HepG2 (cell line): ENCODE measurements around the gene ZNF175. TPM values are rescaled to one million over a fixed set of nuclear protein-coding genes. Genes with fewer than 3 reads are reported as not detected.

ENCODE experiments used
- FLYWCH1 ChIP-seq: sonication (generic); formaldehyde crosslinking; IDR thresholded peaks from 2 replicates; pipeline ENCODE4 v1.8.1; 2023; ENCODE audit warnings: mild to moderate bottlenecking, missing genetic modification reagents
- RBM22 ChIP-seq: fragments of 200-400 bp; formaldehyde crosslinking; optimal IDR thresholded peaks from 2 replicates; pipeline ENCODE3; 2017; ENCODE audit warnings: mild to moderate bottlenecking, low read length, moderate library complexity
- SRSF4 ChIP-seq: fragments of 200-400 bp; formaldehyde crosslinking; IDR thresholded peaks from one replicate; pipeline ENCODE4 v1.6.1; 2018; ENCODE audit warnings: mild to moderate bottlenecking, low read depth, low read length, moderate library complexity; ENCODE audit not compliant: poor library complexity, severe bottlenecking
- STAG1 ChIP-seq: sonication (generic); formaldehyde crosslinking; IDR thresholded peaks from 2 replicates; pipeline ENCODE4 v1.4.0; 2020; ENCODE audit warnings: missing genetic modification reagents
- ZKSCAN8 ChIP-seq: IDR thresholded peaks from 2 replicates; pipeline ENCODE4 v1.6.1; 2016; ENCODE audit warnings: borderline replicate concordance, missing genetic modification reagents, missing compliant biosample characterization
- ZNF282 ChIP-seq: fragments of 450-650 bp; IDR thresholded peaks from 2 replicates; pipeline ENCODE4 v1.6.1; 2018; ENCODE audit not compliant: partially characterized antibody
- ZNF337 ChIP-seq: sonication (generic); formaldehyde crosslinking; IDR thresholded peaks from 2 replicates; pipeline ENCODE4 v1.5.1; 2020; ENCODE audit warnings: missing genetic modification reagents, low read depth, mild to moderate bottlenecking, borderline replicate concordance
- polyA plus RNA-seq, 8 experiments: library from polyadenylated mRNA; depleted of rRNA in 3 of 8; stranded (reverse) in 7 of 8; unstranded in 1 of 8; fragments of >200 nt; fragmentation: Illumina TruSeq in 4 of 8; extraction: Trizol in 4 of 8; gene quantifications; 2 replicates each; pipeline versions ENCODE4 v1.2.1 to v1.2.3, GENCODE V29; 2011 to 2016; ENCODE audit warnings: low read depth in 4 of 8, missing spikeins in 1 of 8, mixed read lengths in 1 of 8; ENCODE audit not compliant: insufficient read depth in 1 of 8
- total RNA-seq, 5 experiments: library from RNA; depleted of rRNA; stranded (reverse); fragments of >200 nt; fragmentation: Illumina TruSeq; extraction: Trizol; gene quantifications; 2 replicates each; pipeline ENCODE4 v1.2.3, GENCODE V29; 2016; ENCODE audit warnings: low read depth in 1 of 5
- TF ChIP-seq, protein P1 (sequence below): sonication (generic); formaldehyde crosslinking; IDR thresholded peaks from 2 replicates; pipeline ENCODE4 v1.5.0; 2020; ENCODE audit warnings: mild to moderate bottlenecking, missing genetic modification reagents, borderline replicate concordance
- TF ChIP-seq, protein P2 (sequence below): sonication (generic); formaldehyde crosslinking; IDR thresholded peaks from 2 replicates; pipeline ENCODE4 v1.4.0; 2020; ENCODE audit warnings: missing genetic modification reagents
- TF ChIP-seq, protein P3 (sequence below): fragments of 450-650 bp; IDR thresholded peaks from 2 replicates; pipeline ENCODE4 v1.6.1; 2017; ENCODE audit warnings: mild to moderate bottlenecking
- TF ChIP-seq, protein P4 (sequence below): sonication (generic); formaldehyde crosslinking; IDR thresholded peaks from 2 replicates; pipeline ENCODE4 v1.5.0; 2020; ENCODE audit warnings: missing genetic modification reagents

Gene ZNF175
- total and polyA plus RNA-seq, 2 of the 13 experiments (the other 11 are each of a cell fraction or from before 2014, with no cell fraction given) = 1.2 to 1.5 TPM

DNA sequence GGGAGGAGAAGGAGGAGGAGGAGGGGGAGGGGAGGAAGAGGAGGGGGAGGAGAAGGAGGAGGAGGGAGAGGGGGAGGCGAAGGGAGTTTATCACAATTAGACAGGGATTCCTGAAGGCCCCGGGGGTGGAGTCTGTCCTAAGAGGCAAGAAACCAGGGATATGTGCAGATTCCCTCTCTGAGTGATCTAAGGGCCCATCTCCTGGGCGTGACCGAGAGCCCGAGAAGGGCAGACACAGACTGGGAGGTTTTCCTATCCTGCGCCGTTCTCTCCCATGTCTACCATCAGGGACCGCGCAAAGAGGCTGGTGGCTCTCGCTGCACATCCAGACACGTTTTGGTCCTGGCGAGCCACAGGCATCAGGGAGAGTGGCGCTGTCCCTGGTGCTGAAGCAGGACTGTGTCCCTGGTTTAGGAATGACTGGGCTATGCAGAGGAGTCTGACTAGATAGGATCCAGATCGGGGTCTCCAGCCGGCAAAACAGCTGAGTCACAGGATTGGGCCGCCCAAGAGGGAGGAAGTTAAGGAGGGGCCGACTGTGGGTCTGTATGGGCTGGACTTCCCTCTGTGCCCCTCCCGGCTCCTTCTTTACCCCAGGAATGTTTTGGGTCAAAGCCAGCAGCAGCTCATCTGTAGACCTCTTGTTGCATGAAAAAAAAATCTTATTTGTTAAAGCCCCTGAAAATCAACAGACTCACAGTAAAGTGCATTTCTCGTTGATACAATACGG, 17.9 kb upstream of the ZNF175 start (continued):
- TF ChIP-seq, protein P1, sequence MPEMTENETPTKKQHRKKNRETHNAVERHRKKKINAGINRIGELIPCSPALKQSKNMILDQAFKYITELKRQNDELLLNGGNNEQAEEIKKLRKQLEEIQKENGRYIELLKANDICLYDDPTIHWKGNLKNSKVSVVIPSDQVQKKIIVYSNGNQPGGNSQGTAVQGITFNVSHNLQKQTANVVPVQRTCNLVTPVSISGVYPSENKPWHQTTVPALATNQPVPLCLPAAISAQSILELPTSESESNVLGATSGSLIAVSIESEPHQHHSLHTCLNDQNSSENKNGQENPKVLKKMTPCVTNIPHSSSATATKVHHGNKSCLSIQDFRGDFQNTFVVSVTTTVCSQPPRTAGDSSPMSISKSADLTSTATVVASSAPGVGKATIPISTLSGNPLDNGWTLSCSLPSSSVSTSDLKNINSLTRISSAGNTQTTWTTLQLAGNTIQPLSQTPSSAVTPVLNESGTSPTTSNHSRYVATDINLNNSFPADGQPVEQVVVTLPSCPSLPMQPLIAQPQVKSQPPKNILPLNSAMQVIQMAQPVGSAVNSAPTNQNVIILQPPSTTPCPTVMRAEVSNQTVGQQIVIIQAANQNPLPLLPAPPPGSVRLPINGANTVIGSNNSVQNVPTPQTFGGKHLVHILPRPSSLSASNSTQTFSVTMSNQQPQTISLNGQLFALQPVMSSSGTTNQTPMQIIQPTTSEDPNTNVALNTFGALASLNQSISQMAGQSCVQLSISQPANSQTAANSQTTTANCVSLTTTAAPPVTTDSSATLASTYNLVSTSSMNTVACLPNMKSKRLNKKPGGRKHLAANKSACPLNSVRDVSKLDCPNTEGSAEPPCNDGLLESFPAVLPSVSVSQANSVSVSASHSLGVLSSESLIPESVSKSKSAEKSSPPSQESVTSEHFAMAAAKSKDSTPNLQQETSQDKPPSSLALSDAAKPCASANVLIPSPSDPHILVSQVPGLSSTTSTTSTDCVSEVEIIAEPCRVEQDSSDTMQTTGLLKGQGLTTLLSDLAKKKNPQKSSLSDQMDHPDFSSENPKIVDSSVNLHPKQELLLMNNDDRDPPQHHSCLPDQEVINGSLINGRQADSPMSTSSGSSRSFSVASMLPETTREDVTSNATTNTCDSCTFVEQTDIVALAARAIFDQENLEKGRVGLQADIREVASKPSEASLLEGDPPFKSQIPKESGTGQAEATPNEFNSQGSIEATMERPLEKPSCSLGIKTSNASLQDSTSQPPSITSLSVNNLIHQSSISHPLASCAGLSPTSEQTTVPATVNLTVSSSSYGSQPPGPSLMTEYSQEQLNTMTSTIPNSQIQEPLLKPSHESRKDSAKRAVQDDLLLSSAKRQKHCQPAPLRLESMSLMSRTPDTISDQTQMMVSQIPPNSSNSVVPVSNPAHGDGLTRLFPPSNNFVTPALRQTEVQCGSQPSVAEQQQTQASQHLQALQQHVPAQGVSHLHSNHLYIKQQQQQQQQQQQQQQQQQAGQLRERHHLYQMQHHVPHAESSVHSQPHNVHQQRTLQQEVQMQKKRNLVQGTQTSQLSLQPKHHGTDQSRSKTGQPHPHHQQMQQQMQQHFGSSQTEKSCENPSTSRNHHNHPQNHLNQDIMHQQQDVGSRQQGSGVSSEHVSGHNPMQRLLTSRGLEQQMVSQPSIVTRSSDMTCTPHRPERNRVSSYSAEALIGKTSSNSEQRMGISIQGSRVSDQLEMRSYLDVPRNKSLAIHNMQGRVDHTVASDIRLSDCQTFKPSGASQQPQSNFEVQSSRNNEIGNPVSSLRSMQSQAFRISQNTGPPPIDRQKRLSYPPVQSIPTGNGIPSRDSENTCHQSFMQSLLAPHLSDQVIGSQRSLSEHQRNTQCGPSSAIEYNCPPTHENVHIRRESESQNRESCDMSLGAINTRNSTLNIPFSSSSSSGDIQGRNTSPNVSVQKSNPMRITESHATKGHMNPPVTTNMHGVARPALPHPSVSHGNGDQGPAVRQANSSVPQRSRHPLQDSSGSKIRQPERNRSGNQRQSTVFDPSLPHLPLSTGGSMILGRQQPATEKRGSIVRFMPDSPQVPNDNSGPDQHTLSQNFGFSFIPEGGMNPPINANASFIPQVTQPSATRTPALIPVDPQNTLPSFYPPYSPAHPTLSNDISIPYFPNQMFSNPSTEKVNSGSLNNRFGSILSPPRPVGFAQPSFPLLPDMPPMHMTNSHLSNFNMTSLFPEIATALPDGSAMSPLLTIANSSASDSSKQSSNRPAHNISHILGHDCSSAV (CRISPR knock-in tag) = no peak
- TF ChIP-seq FLYWCH1 (CRISPR knock-in tag) (no peak), STAG1 (CRISPR knock-in tag) (peak; percentile 13; the same call in 1 of the 2 replicates), SRSF4 (no peak), ZNF337 (CRISPR knock-in tag) (no peak), RBM22 (no peak), ZNF282 (no peak), ZKSCAN8 (CRISPR knock-in tag) (no peak)
- TF ChIP-seq, protein P2, sequence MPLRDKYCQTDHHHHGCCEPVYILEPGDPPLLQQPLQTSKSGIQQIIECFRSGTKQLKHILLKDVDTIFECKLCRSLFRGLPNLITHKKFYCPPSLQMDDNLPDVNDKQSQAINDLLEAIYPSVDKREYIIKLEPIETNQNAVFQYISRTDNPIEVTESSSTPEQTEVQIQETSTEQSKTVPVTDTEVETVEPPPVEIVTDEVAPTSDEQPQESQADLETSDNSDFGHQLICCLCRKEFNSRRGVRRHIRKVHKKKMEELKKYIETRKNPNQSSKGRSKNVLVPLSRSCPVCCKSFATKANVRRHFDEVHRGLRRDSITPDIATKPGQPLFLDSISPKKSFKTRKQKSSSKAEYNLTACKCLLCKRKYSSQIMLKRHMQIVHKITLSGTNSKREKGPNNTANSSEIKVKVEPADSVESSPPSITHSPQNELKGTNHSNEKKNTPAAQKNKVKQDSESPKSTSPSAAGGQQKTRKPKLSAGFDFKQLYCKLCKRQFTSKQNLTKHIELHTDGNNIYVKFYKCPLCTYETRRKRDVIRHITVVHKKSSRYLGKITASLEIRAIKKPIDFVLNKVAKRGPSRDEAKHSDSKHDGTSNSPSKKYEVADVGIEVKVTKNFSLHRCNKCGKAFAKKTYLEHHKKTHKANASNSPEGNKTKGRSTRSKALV (CRISPR knock-in tag) = peak; percentile 57; the same call in 1 of the 2 replicates
- TF ChIP-seq, protein P3, sequence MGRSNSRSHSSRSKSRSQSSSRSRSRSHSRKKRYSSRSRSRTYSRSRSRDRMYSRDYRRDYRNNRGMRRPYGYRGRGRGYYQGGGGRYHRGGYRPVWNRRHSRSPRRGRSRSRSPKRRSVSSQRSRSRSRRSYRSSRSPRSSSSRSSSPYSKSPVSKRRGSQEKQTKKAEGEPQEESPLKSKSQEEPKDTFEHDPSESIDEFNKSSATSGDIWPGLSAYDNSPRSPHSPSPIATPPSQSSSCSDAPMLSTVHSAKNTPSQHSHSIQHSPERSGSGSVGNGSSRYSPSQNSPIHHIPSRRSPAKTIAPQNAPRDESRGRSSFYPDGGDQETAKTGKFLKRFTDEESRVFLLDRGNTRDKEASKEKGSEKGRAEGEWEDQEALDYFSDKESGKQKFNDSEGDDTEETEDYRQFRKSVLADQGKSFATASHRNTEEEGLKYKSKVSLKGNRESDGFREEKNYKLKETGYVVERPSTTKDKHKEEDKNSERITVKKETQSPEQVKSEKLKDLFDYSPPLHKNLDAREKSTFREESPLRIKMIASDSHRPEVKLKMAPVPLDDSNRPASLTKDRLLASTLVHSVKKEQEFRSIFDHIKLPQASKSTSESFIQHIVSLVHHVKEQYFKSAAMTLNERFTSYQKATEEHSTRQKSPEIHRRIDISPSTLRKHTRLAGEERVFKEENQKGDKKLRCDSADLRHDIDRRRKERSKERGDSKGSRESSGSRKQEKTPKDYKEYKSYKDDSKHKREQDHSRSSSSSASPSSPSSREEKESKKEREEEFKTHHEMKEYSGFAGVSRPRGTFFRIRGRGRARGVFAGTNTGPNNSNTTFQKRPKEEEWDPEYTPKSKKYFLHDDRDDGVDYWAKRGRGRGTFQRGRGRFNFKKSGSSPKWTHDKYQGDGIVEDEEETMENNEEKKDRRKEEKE = no peak
- TF ChIP-seq, protein P4, sequence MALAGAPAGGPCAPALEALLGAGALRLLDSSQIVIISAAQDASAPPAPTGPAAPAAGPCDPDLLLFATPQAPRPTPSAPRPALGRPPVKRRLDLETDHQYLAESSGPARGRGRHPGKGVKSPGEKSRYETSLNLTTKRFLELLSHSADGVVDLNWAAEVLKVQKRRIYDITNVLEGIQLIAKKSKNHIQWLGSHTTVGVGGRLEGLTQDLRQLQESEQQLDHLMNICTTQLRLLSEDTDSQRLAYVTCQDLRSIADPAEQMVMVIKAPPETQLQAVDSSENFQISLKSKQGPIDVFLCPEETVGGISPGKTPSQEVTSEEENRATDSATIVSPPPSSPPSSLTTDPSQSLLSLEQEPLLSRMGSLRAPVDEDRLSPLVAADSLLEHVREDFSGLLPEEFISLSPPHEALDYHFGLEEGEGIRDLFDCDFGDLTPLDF (CRISPR knock-in tag) = no peak
